Measurements from ENCODE around the gene PCSK6. TPM values are rescaled to one million over a fixed set of nuclear protein-coding genes. Genes with fewer than 3 reads are reported as not detected.

Gene PCSK6
- total RNA-seq, 1 donor from 2014 or later = 1.3 TPM

GRCh38 chr15:101361418-101361817 is 128.1 kb downstream of the PCSK6 start:
- Histone ChIP-seq H4K20me1 (ENCODE audit: insufficient read depth, low read length) (no peaks in the 10 kb centered on the region), H3K79me2 (ENCODE audit: insufficient read depth, low read length) (no peaks in the 10 kb centered on the region), H3K9me3 (ENCODE audit: insufficient read depth, low read depth, low read length) (no peaks in the 10 kb centered on the region), H3K9ac (ENCODE audit: low read length) (no peak overlapping the region), H3K27me3 (ENCODE audit: insufficient read depth, low read length) (no peaks in the 10 kb centered on the region), H3K4me1 (ENCODE audit: insufficient read depth, low read length) (peaks cover 2% of the 10 kb centered on the region), H3K27ac (ENCODE audit: low read depth, low read length) (no peak overlapping the region), H3K36me3 (ENCODE audit: insufficient read depth, low read length) (no peaks in the 10 kb centered on the region), H3K4me3 (ENCODE audit: insufficient read depth, low read depth, low read length) (no peak overlapping the region), H2AFZ (ENCODE audit: low read depth, low read length) (no peak overlapping the region), H3K4me2 (ENCODE audit: low read length) (no peak overlapping the region)
- peaks cover 7% of the 10 kb centered on the region for H3K4me1 Mint-ChIP-seq (ENCODE audit: low read depth, unreplicated experiment)
- DNase-seq (ENCODE audit: low read depth) (no peak), FAIRE-seq (no peak)
- H3K4me3 Mint-ChIP-seq (ENCODE audit: unreplicated experiment) = no peak overlapping the region
- H3K27me3 Mint-ChIP-seq (ENCODE audit: low read depth, unreplicated experiment) = peaks cover 30% of the 10 kb centered on the region
- no peak for TF ChIP-seq CTCF (IDR thresholded peaks at IDR 0.05; ENCODE audit: insufficient read depth, low read depth, low read length)
- TF ChIP-seq EZH2 (IDR thresholded peaks at IDR 0.05; ENCODE audit: insufficient read depth, low read length) = no peak
- H3K27ac Mint-ChIP-seq (ENCODE audit: unreplicated experiment) = no peak overlapping the region
- H3K36me3 Mint-ChIP-seq (ENCODE audit: low read depth, unreplicated experiment) = no peaks in the 10 kb centered on the region
- peaks cover 7% of the 10 kb centered on the region for H3K9me3 Mint-ChIP-seq (ENCODE audit: unreplicated experiment)

- no peaks in the 10 kb centered on the region for H4K20me1 ChIP-seq (ENCODE audit: insufficient read depth, low read length)
- FAIRE-seq (no peak), DNase-seq (ENCODE audit: low read depth) (no peak)
- no peaks in the 10 kb centered on the region for H3K79me2 ChIP-seq (ENCODE audit: insufficient read depth, low read length)
- H3K36me3 ChIP-seq (ENCODE audit: insufficient read depth, low read length) = no peaks in the 10 kb centered on the region
- peaks cover 2% of the 10 kb centered on the region for H3K4me1 ChIP-seq (ENCODE audit: insufficient read depth, low read length)
- H3K27me3 ChIP-seq (ENCODE audit: insufficient read depth, low read length) = no peaks in the 10 kb centered on the region
- H3K27me3 Mint-ChIP-seq (ENCODE audit: low read depth, unreplicated experiment) = peaks cover 39% of the 10 kb centered on the region
- H3K9me3 ChIP-seq (ENCODE audit: insufficient read depth, low read depth, low read length) = no peaks in the 10 kb centered on the region
- H3K4me3 Mint-ChIP-seq (ENCODE audit: unreplicated experiment) = no peak overlapping the region
- H3K27ac Mint-ChIP-seq (ENCODE audit: unreplicated experiment) = no peak overlapping the region
- no peak overlapping the region for H2AFZ ChIP-seq (ENCODE audit: low read depth, low read length)
- H3K4me2 ChIP-seq (ENCODE audit: low read length) = no peak overlapping the region
- peaks cover 5% of the 10 kb centered on the region for H3K9me3 Mint-ChIP-seq (ENCODE audit: unreplicated experiment)
- no peak overlapping the region for H3K9ac ChIP-seq (ENCODE audit: low read length)
- no peak overlapping the region for H3K27ac ChIP-seq (ENCODE audit: low read depth, low read length)
- H3K4me1 Mint-ChIP-seq (ENCODE audit: low read depth, unreplicated experiment) = peaks cover 13% of the 10 kb centered on the region
- no peak overlapping the region for H3K4me3 ChIP-seq (ENCODE audit: insufficient read depth, low read depth, low read length)
- no peaks in the 10 kb centered on the region for H3K36me3 Mint-ChIP-seq (ENCODE audit: low read depth, unreplicated experiment)
- no peak for TF ChIP-seq EZH2 (IDR thresholded peaks at IDR 0.05; ENCODE audit: insufficient read depth, low read length)
- no peak for TF ChIP-seq CTCF (IDR thresholded peaks at IDR 0.05; ENCODE audit: insufficient read depth, low read depth, low read length)
These were observed 130.1 kb downstream of the PCSK6 start for GRCh38 chr15:101359365-101359947.

GRCh38 chr15:101358895-101359294 is 130.6 kb downstream of the PCSK6 start:
- peaks cover 14% of the 10 kb centered on the region for H3K4me1 Mint-ChIP-seq (ENCODE audit: low read depth, unreplicated experiment)
- TF ChIP-seq EZH2 (IDR thresholded peaks at IDR 0.05; ENCODE audit: insufficient read depth, low read length) (no peak), CTCF (IDR thresholded peaks at IDR 0.05; ENCODE audit: insufficient read depth, low read depth, low read length) (no peak)
- H3K9me3 Mint-ChIP-seq (ENCODE audit: unreplicated experiment) = peaks cover 4% of the 10 kb centered on the region
- peaks cover 2% of the 10 kb centered on the region for H3K4me1 ChIP-seq (ENCODE audit: insufficient read depth, low read length)
- no peak overlapping the region for H3K4me3 ChIP-seq (ENCODE audit: insufficient read depth, low read depth, low read length)
- H3K36me3 ChIP-seq (ENCODE audit: insufficient read depth, low read length) = no peaks in the 10 kb centered on the region
- H3K27ac Mint-ChIP-seq (ENCODE audit: unreplicated experiment) = no peak overlapping the region
- no peaks in the 10 kb centered on the region for H3K79me2 ChIP-seq (ENCODE audit: insufficient read depth, low read length)
- no peak for DNase-seq (ENCODE audit: low read depth)
- H3K4me3 Mint-ChIP-seq (ENCODE audit: unreplicated experiment) = no peak overlapping the region
- FAIRE-seq = no peak
- no peak overlapping the region for H3K4me2 ChIP-seq (ENCODE audit: low read length)
- no peak overlapping the region for H3K9ac ChIP-seq (ENCODE audit: low read length)
- no peaks in the 10 kb centered on the region for H4K20me1 ChIP-seq (ENCODE audit: insufficient read depth, low read length)
- H3K27me3 Mint-ChIP-seq (ENCODE audit: low read depth, unreplicated experiment) = peaks cover 39% of the 10 kb centered on the region
- no peaks in the 10 kb centered on the region for H3K9me3 ChIP-seq (ENCODE audit: insufficient read depth, low read depth, low read length)
- no peak overlapping the region for H3K27ac ChIP-seq (ENCODE audit: low read depth, low read length)
- H2AFZ ChIP-seq (ENCODE audit: low read depth, low read length) = no peak overlapping the region
- H3K27me3 ChIP-seq (ENCODE audit: insufficient read depth, low read length) = no peaks in the 10 kb centered on the region
- H3K36me3 Mint-ChIP-seq (ENCODE audit: low read depth, unreplicated experiment) = no peaks in the 10 kb centered on the region
